OCI-LY3 (cell line): ENCODE measurements around the gene GTF2H3.

Experiments used
- H2AFZ ChIP-seq: fragments of 200-600, 300-600 bp; shearing (Covaris generic); 2 replicates; pipeline ENCODE4 v1.6.0; 2014; ENCODE audit warnings: antibody characterized with exemption, low read depth, low read length
- H3K27ac ChIP-seq: fragments of 200-600, 300-600 bp; sonication (generic); 2 replicates; pipeline ENCODE4 v1.5.1; 2014; ENCODE audit warnings: mild to moderate bottlenecking, low read length, moderate library complexity, mixed read lengths
- H3K27me3 ChIP-seq: fragments of 200-600, 300-600 bp; sonication (generic); 2 replicates; pipeline ENCODE4 v1.6.1; 2014; ENCODE audit warnings: low read depth, low read length, mixed read lengths
- H3K36me3 ChIP-seq: fragments of 200-600, 300-600 bp; sonication (generic); replicated peaks from 2 replicates; pipeline ENCODE3; 2014; ENCODE audit warnings: low read depth, low read length, mixed read lengths
- H3K4me1 ChIP-seq: fragments of 300-600, 200-600 bp; sonication (generic); 2 replicates; pipeline ENCODE4 v1.6.1; 2014; ENCODE audit warnings: low read length, mixed read lengths
- H3K4me2 ChIP-seq: fragments of 200-600, 300-600 bp; sonication (generic); 2 replicates; pipeline ENCODE4 v1.6.1; 2014; ENCODE audit warnings: low read length, mixed read lengths
- H3K4me3 ChIP-seq: fragments of 300-600, 200-600 bp; sonication (generic); 2 replicates; pipeline ENCODE4 v1.5.1; 2014; ENCODE audit warnings: antibody characterized with exemption, mild to moderate bottlenecking, low read length, moderate library complexity
- H3K79me2 ChIP-seq: fragments of 300-600, 200-600 bp; shearing (Covaris generic); 2 replicates; pipeline ENCODE4 v1.6.1; 2014; ENCODE audit warnings: mild to moderate bottlenecking, low read length, mixed read lengths
- H3K9ac ChIP-seq: fragments of 300-600, 200-600 bp; shearing (Covaris generic); 2 replicates; pipeline ENCODE4 v1.6.0; 2014; ENCODE audit warnings: mild to moderate bottlenecking, low read length, moderate library complexity
- H3K9me3 ChIP-seq: fragments of 200-600, 300-600 bp; shearing (Covaris generic); 2 replicates; pipeline ENCODE4 v1.6.1; 2014; ENCODE audit warnings: low read length, mixed read lengths; ENCODE audit not compliant: insufficient read depth
- H4K20me1 ChIP-seq: fragments of 200-600, 300-600 bp; sonication (generic); 2 replicates; pipeline ENCODE4 v1.6.1; 2016; ENCODE audit warnings: low read length, mixed read lengths; ENCODE audit not compliant: insufficient read depth
- EZH2phosphoT487 ChIP-seq: fragments of 200-600 bp; shearing (Covaris generic); IDR thresholded peaks from 2 replicates; pipeline ENCODE4 v1.6.1; 2018; ENCODE audit warnings: antibody characterized with exemption, mixed run types, low read depth
- TF ChIP-seq, protein P1 (sequence below): fragments of 200-600, 300-600 bp; sonication (generic); IDR thresholded peaks from 2 replicates; pipeline ENCODE4 v1.5.1; 2014; ENCODE audit warnings: antibody characterized with exemption, low read length, low read depth

GTF2H3 gene

DNA sequence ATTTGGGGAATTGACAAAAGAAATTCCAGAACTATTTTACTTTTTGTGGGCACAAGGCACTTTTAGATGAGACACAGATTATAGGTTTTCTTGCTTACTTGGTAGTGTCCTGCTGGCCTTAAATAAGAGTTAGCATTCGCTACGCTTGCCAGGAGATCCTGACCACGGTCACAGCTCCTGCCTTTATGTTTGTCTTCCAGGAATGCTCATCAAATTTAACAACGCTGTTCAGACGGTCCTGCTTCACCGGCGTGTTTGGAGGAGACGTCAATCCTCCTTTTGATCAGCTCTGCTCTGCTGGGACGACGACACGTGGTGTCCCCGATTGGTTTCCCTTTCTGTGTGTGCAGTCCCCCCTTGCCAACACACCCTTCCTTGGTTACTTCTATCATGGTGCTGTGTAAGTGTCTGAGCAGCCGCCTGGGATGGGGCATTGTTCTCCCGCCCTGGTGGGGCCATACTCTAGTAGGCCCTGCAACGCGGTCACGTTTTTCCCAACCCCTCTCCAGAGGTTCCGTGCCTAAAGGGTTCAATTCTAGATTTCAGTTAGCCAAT, 53.1 kb downstream of the GTF2H3 start:
- H3K9ac ChIP-seq: no peak overlapping the region
- H3K36me3 ChIP-seq: peaks cover 2% of the 10 kb centered on the region
- no peak overlapping the region for H3K4me2 ChIP-seq
- H3K79me2 ChIP-seq: no peaks in the 10 kb centered on the region
- H2AFZ ChIP-seq: no peak overlapping the region
- no peaks in the 10 kb centered on the region for H4K20me1 ChIP-seq
- peaks cover 28% of the 10 kb centered on the region for H3K4me1 ChIP-seq
- no peaks in the 10 kb centered on the region; the same call in 1 of the 2 replicates for H3K27me3 ChIP-seq
- no peaks in the 10 kb centered on the region for H3K9me3 ChIP-seq
- H3K4me3 ChIP-seq: no peak overlapping the region
- H3K27ac ChIP-seq: no peak overlapping the region
- TF ChIP-seq, protein P1, sequence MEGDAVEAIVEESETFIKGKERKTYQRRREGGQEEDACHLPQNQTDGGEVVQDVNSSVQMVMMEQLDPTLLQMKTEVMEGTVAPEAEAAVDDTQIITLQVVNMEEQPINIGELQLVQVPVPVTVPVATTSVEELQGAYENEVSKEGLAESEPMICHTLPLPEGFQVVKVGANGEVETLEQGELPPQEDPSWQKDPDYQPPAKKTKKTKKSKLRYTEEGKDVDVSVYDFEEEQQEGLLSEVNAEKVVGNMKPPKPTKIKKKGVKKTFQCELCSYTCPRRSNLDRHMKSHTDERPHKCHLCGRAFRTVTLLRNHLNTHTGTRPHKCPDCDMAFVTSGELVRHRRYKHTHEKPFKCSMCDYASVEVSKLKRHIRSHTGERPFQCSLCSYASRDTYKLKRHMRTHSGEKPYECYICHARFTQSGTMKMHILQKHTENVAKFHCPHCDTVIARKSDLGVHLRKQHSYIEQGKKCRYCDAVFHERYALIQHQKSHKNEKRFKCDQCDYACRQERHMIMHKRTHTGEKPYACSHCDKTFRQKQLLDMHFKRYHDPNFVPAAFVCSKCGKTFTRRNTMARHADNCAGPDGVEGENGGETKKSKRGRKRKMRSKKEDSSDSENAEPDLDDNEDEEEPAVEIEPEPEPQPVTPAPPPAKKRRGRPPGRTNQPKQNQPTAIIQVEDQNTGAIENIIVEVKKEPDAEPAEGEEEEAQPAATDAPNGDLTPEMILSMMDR: no peak
- TF ChIP-seq EZH2phosphoT487: no peak

DNA sequence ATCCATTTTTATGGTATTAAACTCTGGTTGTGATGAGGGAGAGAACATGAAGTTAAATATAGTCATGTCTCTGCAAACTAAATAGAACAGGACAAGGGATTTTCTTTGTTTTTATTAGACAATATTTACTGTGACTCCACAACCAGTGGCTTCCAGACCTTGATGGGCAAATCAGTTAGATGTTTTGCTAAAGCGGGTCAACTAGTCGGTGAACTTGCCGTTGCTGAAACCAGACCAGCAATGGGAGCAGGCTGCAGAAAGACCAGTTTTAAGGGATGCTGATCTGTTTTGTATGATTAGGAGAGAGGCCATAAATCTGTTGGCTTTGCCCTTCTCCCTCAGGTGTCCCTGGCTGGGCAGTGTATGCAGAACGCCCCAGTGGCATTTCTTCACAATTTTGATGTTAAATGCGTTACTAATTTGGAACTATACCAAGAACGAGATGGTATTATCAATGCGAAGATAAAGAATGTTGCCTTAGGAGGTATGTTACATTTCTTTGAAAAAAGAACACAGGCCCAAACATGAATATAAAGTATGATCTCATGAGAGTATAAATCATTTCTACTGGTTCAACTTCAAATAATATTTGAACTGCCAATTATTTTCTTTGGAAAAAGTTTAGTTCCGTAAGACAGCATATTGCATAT, 56.7 kb downstream of the GTF2H3 start:
- TF ChIP-seq, protein P1: no peak
- TF ChIP-seq EZH2phosphoT487: no peak
- H3K4me2 ChIP-seq: no peak overlapping the region
- H3K4me3 ChIP-seq: no peak overlapping the region
- H3K4me1 ChIP-seq: peaks cover 13% of the 10 kb centered on the region
- no peaks in the 10 kb centered on the region for H3K9me3 ChIP-seq
- H4K20me1 ChIP-seq: no peaks in the 10 kb centered on the region
- no peaks in the 10 kb centered on the region for H3K79me2 ChIP-seq
- no peaks in the 10 kb centered on the region; the same call in 1 of the 2 replicates for H3K27me3 ChIP-seq
- no peak overlapping the region for H2AFZ ChIP-seq
- no peak overlapping the region for H3K27ac ChIP-seq
- H3K9ac ChIP-seq: no peak overlapping the region
- peaks cover 2% of the 10 kb centered on the region for H3K36me3 ChIP-seq

DNA sequence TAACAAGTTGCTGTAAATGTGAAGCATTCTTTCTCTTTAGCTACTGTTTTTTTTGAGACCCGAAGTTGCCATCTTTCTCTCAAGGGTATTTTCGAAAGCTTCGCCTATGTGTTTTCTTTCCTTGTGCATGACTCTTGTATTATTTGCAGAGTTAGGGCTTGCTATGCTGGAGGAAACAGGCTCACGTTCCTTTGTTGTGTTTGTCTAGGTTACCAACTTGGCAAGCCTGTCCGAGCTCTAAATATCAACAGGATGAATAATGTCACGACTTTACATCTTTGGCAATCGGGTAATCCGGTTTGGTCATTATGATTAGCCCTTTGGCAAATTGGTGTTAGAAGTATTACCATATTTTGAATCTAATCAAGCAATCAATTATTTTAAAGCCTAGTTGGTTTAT, 62.6 kb downstream of the GTF2H3 start:
- Histone ChIP-seq H2AFZ (no peak overlapping the region), H3K27ac (no peak overlapping the region), H4K20me1 (no peaks in the 10 kb centered on the region), H3K4me3 (no peak overlapping the region), H3K4me1 (no peaks in the 10 kb centered on the region), H3K9me3 (no peaks in the 10 kb centered on the region), H3K36me3 (peaks cover 2% of the 10 kb centered on the region), H3K9ac (no peak overlapping the region), H3K79me2 (no peaks in the 10 kb centered on the region), H3K4me2 (no peak overlapping the region), H3K27me3 (no peaks in the 10 kb centered on the region)
- TF ChIP-seq, protein P1: no peak
- no peak for TF ChIP-seq EZH2phosphoT487

DNA sequence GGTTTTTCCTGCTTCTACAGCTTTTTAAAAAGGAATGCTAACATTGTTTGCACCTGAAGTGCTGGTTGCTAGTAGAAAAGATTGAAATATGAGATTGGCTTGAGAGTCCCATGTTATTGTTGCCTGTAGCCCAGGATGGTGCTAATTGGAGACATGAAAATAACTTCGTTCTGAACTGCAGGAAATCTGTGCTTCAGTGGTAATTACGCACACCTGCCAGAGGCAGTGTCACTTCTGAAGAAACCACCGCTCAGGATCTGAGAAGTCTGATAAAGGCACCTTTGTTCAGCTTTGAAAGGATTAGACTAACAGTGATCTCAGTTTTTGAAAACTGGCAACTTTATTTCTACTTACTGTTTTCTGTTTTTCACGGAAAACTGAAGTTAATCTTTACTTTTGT, 63.0 kb downstream of the GTF2H3 start:
- TF ChIP-seq, protein P1: no peak
- no peak for TF ChIP-seq EZH2phosphoT487
- H3K4me2 ChIP-seq: no peak overlapping the region
- no peaks in the 10 kb centered on the region for H3K79me2 ChIP-seq
- H3K4me1 ChIP-seq: no peaks in the 10 kb centered on the region
- H3K27me3 ChIP-seq: no peaks in the 10 kb centered on the region
- H3K9ac ChIP-seq: no peak overlapping the region
- no peak overlapping the region for H3K4me3 ChIP-seq
- H2AFZ ChIP-seq: no peak overlapping the region
- H4K20me1 ChIP-seq: no peaks in the 10 kb centered on the region
- no peak overlapping the region for H3K27ac ChIP-seq
- H3K36me3 ChIP-seq: peaks cover 2% of the 10 kb centered on the region
- no peaks in the 10 kb centered on the region for H3K9me3 ChIP-seq
